ENCODE measurements around the gene B3GAT2.

Gene B3GAT2

DNA sequence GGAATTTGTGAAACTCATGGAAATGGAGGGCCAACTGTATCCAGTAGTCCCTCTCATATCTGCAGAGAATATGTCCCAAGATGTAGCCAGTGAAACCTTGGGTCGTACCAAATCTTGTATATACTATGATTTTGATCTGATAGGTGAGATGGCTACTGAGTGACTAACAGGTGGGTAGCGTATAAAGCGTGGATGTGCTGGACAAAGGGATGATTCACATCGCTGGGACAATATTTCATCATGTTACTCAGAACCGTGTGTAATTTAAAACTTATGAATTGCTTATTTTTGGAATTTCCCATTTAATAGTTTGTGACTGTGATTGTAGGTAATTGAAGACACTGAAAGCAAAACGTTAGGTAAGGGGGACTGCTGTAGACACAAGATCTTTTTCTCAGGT, 145.1 kb downstream of the B3GAT2 start:
- no peaks in the 10 kb centered on the region for H3K27me3 ChIP-seq (replicated peaks; ENCODE audit: control insufficient read depth, insufficient read depth, low read length)
- no peak for DNase-seq (ENCODE audit: extremely low read depth, insufficient read length)
- H3K4me3 ChIP-seq (replicated peaks; ENCODE audit: low read depth, low read length), result no peak overlapping the region
- TF ChIP-seq, protein P1, sequence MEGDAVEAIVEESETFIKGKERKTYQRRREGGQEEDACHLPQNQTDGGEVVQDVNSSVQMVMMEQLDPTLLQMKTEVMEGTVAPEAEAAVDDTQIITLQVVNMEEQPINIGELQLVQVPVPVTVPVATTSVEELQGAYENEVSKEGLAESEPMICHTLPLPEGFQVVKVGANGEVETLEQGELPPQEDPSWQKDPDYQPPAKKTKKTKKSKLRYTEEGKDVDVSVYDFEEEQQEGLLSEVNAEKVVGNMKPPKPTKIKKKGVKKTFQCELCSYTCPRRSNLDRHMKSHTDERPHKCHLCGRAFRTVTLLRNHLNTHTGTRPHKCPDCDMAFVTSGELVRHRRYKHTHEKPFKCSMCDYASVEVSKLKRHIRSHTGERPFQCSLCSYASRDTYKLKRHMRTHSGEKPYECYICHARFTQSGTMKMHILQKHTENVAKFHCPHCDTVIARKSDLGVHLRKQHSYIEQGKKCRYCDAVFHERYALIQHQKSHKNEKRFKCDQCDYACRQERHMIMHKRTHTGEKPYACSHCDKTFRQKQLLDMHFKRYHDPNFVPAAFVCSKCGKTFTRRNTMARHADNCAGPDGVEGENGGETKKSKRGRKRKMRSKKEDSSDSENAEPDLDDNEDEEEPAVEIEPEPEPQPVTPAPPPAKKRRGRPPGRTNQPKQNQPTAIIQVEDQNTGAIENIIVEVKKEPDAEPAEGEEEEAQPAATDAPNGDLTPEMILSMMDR (IDR thresholded peaks at IDR 0.05; ENCODE audit: insufficient read depth, low read length, poor library complexity, severe bottlenecking), result no peak
- H3K36me3 ChIP-seq (ENCODE audit: control insufficient read depth, insufficient read depth, low read length), result no peaks in the 10 kb centered on the region; the same call in 1 of the 2 replicates
